WERI-Rb-1 (cell line): ENCODE measurements around the gene LPP.

ENCODE experiments used
- DNase-seq: peaks from one replicate; pipeline ENCODE4 v3.0.0-alpha.2; 2020
- H3K27ac ChIP-seq: fragments of 250-450 bp; sonication (Bioruptor Pico); 2 replicates; pipeline ENCODE4 v1.5.1; 2020; ENCODE audit warnings: mild to moderate bottlenecking, moderate library complexity
- H3K27me3 ChIP-seq: fragments of 250-450 bp; sonication (Bioruptor Pico); 2 replicates; pipeline ENCODE4 v1.5.1; 2021; ENCODE audit warnings: mild to moderate bottlenecking, low read depth, moderate library complexity; ENCODE audit not compliant: insufficient read depth, severe bottlenecking
- H3K36me3 ChIP-seq: fragments of 250-450 bp; sonication (Bioruptor Pico); 2 replicates; pipeline ENCODE4 v1.5.1; 2020; ENCODE audit warnings: mild to moderate bottlenecking, moderate library complexity
- H3K4me3 ChIP-seq: 2 replicates; pipeline ENCODE4 v1.5.1; 2011; ENCODE audit warnings: low read depth, mild to moderate bottlenecking, control low read depth, low read length
- H3K9me3 ChIP-seq: fragments of 250-450 bp; sonication (Bioruptor Pico); 2 replicates; pipeline ENCODE4 v1.5.1; 2021; ENCODE audit warnings: mild to moderate bottlenecking, moderate library complexity; ENCODE audit not compliant: severe bottlenecking
- TF ChIP-seq, protein P1 (sequence below): IDR thresholded peaks from 2 replicates; pipeline ENCODE4 v1.5.1; 2011; ENCODE audit warnings: low read depth, mild to moderate bottlenecking, control low read depth, inconsistent platforms, low read length

The LPP gene

DNA sequence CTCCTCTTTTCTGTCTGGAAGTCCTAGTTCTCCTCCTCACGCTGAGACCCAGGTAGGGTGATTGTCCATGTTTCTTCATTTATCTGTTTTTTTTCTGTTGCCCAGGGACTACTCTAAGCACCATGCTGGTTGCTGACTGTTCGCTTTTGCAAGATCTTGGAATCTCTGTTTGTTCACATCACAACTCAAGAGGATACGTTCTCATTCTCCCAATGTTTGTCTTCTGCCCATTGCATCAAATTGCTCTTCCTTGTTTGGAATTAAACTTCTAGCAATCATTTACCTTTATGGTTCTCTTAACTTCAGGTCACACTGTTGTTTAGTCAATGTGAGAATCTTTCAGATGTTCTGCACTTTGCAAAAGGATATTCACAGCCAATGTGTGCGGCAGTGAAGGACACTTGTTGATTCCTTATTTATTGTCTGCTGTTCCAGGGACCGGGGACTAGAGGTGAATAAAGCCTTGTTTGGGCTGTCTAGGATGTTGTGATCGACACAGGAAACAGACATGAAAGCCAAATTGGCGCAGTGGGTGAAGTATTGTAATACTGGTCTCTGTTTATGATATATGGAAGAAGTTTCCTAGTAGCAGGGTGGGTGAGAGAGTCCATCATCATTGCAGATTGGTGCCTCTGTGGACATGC is 24.5 kb downstream of the LPP start:
- Histone ChIP-seq H3K27ac (no peak overlapping the region), H3K4me3 (no peak overlapping the region), H3K36me3 (no peaks in the 10 kb centered on the region), H3K27me3 (no peaks in the 10 kb centered on the region), H3K9me3 (no peaks in the 10 kb centered on the region)
- DNase-seq, result no peak
- TF ChIP-seq, protein P1, sequence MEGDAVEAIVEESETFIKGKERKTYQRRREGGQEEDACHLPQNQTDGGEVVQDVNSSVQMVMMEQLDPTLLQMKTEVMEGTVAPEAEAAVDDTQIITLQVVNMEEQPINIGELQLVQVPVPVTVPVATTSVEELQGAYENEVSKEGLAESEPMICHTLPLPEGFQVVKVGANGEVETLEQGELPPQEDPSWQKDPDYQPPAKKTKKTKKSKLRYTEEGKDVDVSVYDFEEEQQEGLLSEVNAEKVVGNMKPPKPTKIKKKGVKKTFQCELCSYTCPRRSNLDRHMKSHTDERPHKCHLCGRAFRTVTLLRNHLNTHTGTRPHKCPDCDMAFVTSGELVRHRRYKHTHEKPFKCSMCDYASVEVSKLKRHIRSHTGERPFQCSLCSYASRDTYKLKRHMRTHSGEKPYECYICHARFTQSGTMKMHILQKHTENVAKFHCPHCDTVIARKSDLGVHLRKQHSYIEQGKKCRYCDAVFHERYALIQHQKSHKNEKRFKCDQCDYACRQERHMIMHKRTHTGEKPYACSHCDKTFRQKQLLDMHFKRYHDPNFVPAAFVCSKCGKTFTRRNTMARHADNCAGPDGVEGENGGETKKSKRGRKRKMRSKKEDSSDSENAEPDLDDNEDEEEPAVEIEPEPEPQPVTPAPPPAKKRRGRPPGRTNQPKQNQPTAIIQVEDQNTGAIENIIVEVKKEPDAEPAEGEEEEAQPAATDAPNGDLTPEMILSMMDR, result no peak

DNA sequence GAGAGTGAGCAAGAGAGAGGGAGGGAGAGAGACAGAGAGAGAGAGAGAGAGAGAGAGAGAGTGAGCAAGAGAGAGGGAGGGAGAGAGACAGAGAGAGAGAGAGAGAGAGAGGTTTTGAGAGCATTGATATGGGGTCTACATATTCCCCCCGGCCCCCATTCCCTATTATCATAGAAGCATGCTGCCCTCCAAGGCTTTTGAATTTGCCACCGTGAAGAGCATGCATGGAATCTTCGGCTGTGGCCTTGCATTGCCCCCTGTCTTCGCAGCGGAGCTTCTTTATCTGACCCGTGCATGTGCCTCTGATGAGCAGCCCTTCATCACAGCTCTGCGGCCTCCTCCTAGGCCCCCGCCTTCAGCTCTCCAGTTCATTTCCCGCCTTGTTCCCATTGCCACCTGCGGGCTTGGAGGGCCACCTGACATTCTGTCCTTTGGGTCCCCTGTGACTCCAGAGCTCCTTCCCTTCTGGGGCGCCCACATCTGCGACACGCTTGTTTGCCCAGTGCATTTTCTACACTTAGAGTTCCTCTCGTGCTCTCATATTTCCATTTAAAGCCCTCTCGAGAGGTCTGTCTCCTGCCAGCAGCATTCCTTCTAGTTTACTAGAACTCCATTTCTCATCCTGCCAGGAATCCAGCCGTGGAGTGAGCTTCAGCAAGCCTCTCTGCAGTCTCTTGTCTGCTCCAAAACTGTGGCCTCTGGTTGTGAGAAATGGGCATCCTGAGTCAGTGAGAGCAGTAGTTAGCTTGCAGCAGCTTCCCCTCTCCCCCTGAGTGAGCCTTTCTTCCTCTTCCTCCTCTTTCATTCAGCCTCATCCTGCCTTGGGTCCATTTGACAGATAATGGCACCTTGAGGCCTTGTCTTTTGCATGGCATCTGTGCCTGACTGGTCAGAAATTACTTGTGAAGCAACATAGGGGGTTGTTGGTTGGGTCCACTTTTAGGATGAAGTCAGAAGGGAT is 25.3 kb downstream of the LPP start:
- H3K36me3 ChIP-seq, result no peaks in the 10 kb centered on the region
- H3K4me3 ChIP-seq, result no peak overlapping the region
- no peak for DNase-seq
- H3K27ac ChIP-seq, result no peak overlapping the region
- TF ChIP-seq, protein P1, result no peak
- H3K9me3 ChIP-seq, result no peaks in the 10 kb centered on the region
- H3K27me3 ChIP-seq, result no peaks in the 10 kb centered on the region

DNA sequence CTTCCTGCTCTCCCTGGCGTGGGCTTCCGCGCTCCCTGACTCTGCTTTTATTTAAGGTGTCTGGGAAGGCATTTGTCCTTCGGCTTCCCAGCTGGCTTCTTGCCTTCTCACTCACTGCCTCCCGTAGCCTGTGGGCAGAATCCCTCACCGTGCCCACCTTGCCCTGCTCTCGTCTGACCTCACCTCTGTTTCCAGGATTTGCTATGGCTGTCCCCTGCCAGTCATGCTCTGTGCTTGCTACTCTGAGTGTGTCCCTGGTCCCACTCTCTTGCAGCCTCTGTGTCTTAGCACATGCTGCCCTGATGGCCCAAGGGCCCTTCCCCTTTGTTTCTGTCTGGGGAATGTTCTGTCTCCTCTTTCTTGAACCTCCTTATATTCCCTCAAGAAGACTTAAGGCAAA is 26.2 kb downstream of the LPP start:
- H3K27ac ChIP-seq, result no peak overlapping the region
- TF ChIP-seq, protein P1, result no peak
- DNase-seq, result no peak
- H3K27me3 ChIP-seq, result no peaks in the 10 kb centered on the region
- no peaks in the 10 kb centered on the region for H3K36me3 ChIP-seq
- H3K9me3 ChIP-seq, result no peaks in the 10 kb centered on the region
- H3K4me3 ChIP-seq, result no peak overlapping the region

DNA sequence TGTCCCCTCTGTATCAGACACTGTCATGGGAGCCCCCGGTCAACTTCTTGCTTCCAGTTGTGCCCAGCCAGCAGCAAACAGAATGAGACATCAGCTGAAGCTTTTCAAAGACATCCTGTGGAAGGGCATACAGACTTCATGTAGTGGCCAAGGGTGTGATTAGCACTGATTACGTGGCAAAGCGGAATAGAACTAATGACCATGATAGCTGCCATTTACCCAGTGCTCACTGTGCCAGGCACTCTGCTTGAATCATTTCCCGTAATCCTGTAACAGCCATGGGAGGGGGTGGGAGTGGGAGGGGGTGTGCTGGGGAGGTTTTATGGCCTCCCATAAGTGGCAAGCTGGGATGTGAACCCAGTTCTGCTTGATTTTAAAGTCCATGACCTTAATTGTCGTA is 29.5 kb downstream of the LPP start:
- Histone ChIP-seq H3K4me3 (no peak overlapping the region), H3K9me3 (no peaks in the 10 kb centered on the region), H3K36me3 (no peaks in the 10 kb centered on the region), H3K27me3 (no peaks in the 10 kb centered on the region), H3K27ac (no peak overlapping the region)
- no peak for DNase-seq
- TF ChIP-seq, protein P1, result no peak

DNA sequence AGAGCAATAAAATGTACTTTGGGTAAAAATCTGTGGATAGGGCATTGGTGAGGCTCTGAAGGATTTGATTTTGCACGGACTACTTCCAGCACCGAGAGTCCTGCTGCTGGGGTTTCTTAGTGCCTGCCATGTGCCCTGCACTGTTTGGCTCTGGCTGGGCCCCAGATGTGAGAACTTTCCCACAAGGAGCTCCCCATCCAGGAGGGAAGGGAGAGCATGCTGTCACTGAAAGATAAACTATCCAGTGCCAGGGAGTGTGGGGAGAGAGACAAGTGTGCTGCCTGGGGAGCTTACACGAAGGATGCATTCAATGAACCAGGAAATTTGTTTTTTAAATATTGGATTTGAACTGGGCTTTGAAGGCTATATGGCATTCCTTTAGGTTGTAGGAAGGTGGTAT is 30.2 kb downstream of the LPP start:
- TF ChIP-seq, protein P1, result no peak
- Histone ChIP-seq H3K36me3 (no peaks in the 10 kb centered on the region), H3K27me3 (no peaks in the 10 kb centered on the region), H3K27ac (no peak overlapping the region), H3K4me3 (no peak overlapping the region), H3K9me3 (no peaks in the 10 kb centered on the region)
- DNase-seq, result no peak
